ENCODE data around the gene UQCR11. TPM values are rescaled to one million over a fixed set of nuclear protein-coding genes. Genes with fewer than 3 reads are reported as not detected.

UQCR11 gene
- 10 to 100 TPM; 32.7 to 51.9 TPM for total RNA-seq

DNA sequence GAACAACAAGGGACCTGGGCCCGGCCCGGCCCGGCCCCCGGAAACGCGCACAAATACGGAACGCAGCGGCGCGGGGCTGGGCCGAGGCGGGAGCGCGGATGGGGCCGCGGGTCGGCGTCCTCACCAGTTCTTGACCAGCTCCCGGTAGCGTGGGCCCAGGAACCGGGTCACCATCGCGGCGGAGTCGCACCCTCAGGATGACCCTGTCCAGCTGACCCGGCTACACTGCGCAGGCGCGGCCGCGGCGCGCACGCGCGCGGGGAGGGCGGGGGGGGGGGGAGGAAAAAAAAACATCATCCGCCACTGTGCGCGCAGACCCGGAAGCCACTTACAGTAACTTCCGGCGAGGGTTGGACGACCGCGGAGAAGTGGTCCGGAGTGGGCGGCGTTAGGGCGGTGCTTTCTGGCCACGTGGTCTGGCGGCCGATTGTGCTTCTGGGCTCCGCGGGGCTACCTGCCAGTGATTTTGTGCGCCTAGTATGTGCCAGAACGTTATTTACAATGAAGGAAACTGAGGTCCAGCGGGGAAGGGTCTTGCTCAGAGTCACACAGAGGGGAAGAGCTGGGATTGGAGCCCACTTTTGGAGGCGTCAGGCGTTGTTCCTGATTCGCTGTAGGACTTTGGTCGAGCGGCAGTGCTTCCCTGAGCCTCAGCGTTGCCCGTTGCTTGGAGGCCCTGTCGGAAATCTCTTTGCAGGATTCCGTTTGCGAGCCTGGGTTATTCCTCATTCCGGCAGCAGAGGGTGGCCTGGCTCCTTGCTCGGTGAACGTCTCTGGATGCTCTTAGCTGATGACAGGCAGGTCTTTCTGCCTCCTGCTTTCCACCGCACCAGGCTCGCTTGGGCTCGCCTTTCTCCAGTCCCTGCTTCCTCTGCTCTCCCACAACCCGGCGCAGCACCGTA, at the start of gene UQCR11:
TSS of gene UQCR11 (minus strand) at position 227 of the 902 bp plus-strand sequence. CDS start at position 174, 53 bp downstream.
- peak; percentile 68 for TF ChIP-seq CTCF (IDR thresholded peaks at IDR 0.05)
- H3K4me1 ChIP-seq (ENCODE audit: control insufficient read depth in 1 of 2, low read depth in 2 of 2), result peaks cover 23 to 33% of the 10 kb centered on the region in 2 donors
- no peaks in the 10 kb centered on the region for H3K36me3 ChIP-seq

DNA sequence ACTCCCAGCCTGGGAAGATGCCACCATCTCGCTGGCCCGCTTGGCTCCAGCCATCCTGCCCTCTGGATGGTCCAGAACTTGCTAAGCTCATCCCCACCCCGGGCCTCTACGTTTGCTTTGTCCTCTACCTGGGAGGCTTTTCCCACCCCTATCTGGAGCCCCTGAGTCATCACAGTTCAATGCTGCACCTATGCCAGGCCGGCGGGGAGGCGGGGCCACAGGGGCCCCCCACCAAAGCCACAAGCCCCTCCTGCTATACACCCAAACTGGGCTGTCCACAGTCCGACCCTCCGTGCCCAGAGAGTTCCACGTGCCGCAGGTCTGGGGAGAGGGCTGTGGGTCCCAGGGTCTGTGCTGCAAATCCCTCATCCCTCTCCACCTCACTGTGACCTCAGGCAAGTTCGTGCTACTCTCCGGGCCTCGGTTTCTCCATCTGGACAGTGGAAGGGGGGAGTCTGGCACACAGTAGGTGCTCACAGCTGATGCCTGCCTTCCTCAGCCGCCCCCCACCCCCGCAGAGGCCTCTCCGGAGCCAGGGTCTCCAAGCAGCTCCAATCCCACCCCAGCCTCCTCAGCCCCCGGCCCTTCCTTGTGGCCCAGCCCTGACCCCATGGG, 49.0 kb upstream of the UQCR11 start:
- Histone ChIP-seq H3K27ac (no peak overlapping the region), H3K4me1 (ENCODE audit: control insufficient read depth in 1 of 2, low read depth in 2 of 2) (peaks cover 11 to 19% of the 10 kb centered on the region in 2 donors), H3K36me3 (no peaks in the 10 kb centered on the region), H3K9me3 (no peaks in the 10 kb centered on the region), H3K4me3 (no peak overlapping the region), H3K27me3 (replicated peaks; ENCODE audit: insufficient read depth) (no peaks in the 10 kb centered on the region)
- TF ChIP-seq CTCF (IDR thresholded peaks at IDR 0.05), result no peak
- DNase-seq (ENCODE audit: low spot score) (no peak), ATAC-seq (ENCODE audit: insufficient number of reproducible peaks, low FRiP score, low read depth) (no peak)

More for the DNA sequence above, at the start of gene UQCR11:
- Histone ChIP-seq H3K4me3 (peak within 1 kb of the TSS; percentile 98), H3K27ac (peak within 1 kb of the TSS; percentile 85 to 91), H3K9me3 (no peaks in the 10 kb centered on the region), H3K27me3 (replicated peaks; ENCODE audit: insufficient read depth) (no peaks in the 10 kb centered on the region)
- DNase-seq (ENCODE audit: low spot score), result peak; percentile 90
- ATAC-seq (ENCODE audit: insufficient number of reproducible peaks, low FRiP score, low read depth), result peak; percentile 87

DNA sequence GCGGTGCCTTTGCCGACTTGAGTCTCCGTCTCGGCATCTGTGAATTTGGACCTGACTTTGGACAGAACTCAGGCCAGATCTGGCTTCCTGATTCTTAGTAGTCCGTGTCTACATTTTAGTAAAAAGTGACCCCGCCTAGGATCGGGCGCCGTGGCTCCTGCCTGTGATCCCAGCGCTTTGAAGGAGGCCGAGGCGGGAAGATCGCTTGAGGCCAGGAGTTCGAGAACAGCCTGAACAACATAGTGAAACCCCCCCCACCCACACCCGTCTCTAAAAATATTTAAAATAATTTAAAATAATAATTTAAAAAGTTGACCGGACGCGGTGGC, 48.0 kb upstream of the UQCR11 start:
- no peaks in the 10 kb centered on the region for H3K9me3 ChIP-seq
- DNase-seq (ENCODE audit: low spot score) (no peak), ATAC-seq (ENCODE audit: insufficient number of reproducible peaks, low FRiP score, low read depth) (peak; percentile 1)
- H3K27me3 ChIP-seq (replicated peaks; ENCODE audit: insufficient read depth), result no peaks in the 10 kb centered on the region
- H3K36me3 ChIP-seq, result no peaks in the 10 kb centered on the region
- peaks cover 11 to 19% of the 10 kb centered on the region in 2 donors for H3K4me1 ChIP-seq (ENCODE audit: control insufficient read depth in 1 of 2, low read depth in 2 of 2)
- peak overlapping the region; percentile 50 to 91 for H3K27ac ChIP-seq
- no peak for TF ChIP-seq CTCF (IDR thresholded peaks at IDR 0.05)
- peak overlapping the region; percentile 78 for H3K4me3 ChIP-seq

DNA sequence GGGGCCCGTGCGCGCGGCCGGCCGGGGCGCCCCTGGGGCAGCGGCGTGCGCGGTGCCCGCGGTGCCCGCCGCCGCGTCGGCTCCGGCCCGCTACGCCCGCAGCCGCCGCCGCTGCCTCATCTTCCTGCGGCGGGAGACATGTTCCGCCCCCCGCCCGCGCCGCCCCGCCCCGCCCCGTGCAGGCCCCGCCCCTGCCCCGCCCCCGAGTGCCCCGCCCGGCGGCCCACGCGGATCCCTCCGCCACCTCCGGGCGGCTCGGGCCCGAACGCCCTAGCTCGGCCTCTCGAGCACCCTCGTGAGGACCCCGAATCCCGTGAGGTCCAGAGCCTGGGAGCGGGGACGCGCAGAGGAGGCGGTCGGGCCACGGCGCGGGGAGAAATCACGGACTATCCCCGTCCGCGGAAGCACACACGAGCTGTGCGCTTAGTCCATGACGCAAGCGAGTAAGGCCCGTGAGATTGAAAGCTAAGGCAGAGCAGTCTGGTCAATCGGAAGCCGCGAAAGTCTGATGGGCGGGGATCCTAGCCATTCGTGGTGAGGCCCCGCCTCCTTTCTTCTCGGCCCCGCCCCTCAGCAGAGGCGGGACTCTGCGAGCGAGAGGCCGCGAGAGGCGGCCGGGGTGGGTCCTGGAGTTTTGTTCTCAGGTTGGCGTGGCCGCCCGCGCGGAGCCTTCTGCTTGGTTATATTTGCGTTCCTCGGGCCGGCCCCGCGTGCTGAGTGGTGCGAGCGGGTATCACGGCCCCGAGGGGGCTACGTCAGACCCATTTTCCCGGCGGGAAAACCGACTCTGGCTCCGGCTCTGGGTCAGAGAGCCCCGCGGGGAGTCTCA, 47.4 kb upstream of the UQCR11 start, which contains the start of gene TCF3:
TSS of gene TCF3 (minus strand) at position 145 of the 829 bp plus-strand sequence. CDS start 2,367 bp downstream, outside the sequence.
- DNase-seq (ENCODE audit: low spot score) (peak; percentile 93), ATAC-seq (ENCODE audit: insufficient number of reproducible peaks, low FRiP score, low read depth) (peak; percentile 99)
- no peak for TF ChIP-seq CTCF (IDR thresholded peaks at IDR 0.05)
- peak within 1 kb of the TSS; percentile 91 to 99 for H3K27ac ChIP-seq
- no peaks in the 10 kb centered on the region for H3K36me3 ChIP-seq
- peak within 1 kb of the TSS; percentile 93 for H3K4me3 ChIP-seq
- H3K27me3 ChIP-seq (replicated peaks; ENCODE audit: insufficient read depth), result no peaks in the 10 kb centered on the region
- H3K9me3 ChIP-seq, result no peaks in the 10 kb centered on the region
- peaks cover 11 to 19% of the 10 kb centered on the region in 2 donors for H3K4me1 ChIP-seq (ENCODE audit: control insufficient read depth in 1 of 2, low read depth in 2 of 2)

All from thoracic aorta (tissue), 2 donors.